Activated CD4-positive, alpha-beta T cell treated with anti-CD3 and anti-CD28 coated beads for 1 hour (primary cell): ENCODE data around the gene TRIO.
"Not testable (repeated sequence)": the region's sequence is repeated elsewhere in the genome, so short reads cannot be mapped to it uniquely, and the experiment has no call there.

Experiments
- DNase-seq: peaks from one replicate; pipeline ENCODE4 v3.0.0-alpha.2; 2020

TRIO gene

DNA sequence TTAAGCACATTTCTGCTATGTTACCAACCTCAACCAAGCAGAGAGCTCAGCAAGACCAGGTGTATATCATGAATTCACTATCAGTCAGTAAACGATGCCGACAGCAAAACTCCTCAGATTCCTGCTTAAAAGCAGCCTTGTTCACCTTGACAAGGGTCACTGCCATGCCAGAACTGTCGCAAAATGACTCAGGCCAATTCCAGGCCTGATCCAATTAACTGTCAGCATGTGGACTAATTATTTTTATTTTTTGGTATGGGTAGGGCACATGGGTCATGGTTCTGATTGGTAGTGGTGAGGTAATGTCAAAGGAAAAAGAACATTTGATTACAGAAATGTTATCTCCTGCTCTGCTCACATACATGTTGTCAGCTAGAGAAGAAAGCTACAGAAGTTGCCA lies 224.2 kb downstream of the TRIO start:
- DNase-seq = no peak

DNA sequence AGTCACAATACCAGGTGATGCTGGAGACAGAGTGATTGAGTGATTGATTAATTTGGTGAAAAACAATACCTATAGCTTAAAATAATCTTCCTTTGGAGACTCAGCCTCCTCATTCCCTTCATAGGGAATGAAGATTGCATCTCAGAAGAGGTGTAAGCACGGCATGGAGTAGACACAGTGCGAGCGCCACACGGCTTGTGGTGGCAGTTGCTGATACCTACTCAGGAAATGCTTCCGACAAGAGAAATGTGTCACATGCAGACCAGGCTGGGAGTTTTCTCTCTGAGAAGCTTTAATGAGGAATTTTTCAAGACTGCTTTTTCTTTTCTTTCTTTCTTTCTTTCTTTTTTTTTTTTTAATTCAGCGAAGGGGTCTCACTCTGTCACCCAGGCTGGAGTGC lies 226.6 kb downstream of the TRIO start:
- no peak for DNase-seq

DNA sequence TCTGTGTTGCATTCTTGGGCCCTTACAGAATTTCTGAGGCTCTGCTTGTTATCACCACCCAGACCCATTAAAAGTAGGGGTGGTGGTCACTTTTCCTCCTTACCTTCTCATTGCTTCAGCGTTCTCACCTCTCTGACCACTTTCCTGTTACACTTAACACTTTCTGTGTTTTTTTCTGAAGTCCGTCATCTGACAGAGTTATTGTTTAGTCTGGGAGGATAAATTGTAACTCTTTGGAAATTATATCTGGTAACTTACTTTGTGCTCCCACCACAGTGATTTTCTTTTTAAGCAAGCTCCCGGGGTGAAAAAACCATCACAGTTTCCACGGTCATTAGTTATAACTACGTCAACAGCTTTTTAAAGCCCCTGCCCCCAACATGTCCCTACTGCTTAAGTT lies 227.2 kb downstream of the TRIO start:
- no peak for DNase-seq

DNA sequence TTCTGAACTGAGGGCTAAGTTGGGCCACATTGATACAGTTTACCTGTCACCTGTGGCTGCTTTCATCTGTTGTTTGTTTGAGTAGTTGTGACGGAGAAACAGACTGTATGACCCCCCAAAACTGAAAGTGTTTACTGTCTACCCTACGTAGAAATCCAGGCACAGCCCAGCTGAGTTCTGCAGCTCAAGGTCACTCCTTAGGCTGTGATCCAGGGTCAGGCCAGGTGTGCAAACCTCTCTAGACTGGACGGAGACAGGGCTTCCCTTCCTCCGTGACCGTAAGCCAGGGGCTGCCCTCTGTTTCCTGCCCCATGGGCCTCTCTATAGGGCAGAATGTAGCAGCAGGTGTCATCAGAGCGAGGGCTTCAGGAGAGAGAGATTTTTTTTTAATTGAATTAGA lies 230.5 kb downstream of the TRIO start:
- no peak for DNase-seq

DNA sequence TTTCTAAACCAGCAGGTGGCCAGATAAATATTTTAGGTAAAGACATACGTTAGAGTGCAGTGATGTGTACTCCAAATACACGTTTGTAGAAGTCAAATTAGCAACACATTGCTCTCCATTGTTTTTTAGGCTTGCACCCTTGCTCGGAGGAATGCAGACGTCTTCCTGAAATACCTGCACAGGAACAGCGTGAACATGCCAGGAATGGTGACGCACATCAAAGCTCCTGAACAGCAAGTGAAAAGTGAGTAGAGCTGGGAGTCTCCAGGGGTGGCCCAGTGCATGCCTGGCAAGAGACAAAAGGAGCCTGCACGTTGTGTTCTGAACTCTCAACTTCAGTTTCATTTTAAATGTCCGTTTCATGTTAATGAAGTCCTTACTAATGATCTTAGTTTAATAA lies 231.0 kb downstream of the TRIO start:
- no peak for DNase-seq

DNA sequence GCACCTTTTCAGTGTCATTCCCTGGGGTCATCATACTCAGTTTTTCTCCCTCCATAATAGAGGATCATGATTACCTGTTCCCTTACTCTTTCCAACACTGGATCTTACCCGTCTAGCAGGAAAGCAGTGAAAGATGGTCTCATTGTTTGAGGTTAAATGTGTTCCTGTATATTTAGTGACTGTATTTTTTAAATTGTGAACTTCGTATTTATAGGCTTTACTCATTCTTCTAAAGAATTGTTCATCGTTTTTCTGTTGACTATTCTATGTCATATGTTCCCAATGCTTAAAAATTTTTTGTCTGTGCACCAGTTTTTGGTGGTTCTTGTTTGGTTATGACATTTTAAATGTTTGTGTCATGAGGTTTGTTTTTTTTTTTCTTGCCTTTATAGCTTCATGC lies 233.6 kb downstream of the TRIO start:
- DNase-seq = no peak

DNA sequence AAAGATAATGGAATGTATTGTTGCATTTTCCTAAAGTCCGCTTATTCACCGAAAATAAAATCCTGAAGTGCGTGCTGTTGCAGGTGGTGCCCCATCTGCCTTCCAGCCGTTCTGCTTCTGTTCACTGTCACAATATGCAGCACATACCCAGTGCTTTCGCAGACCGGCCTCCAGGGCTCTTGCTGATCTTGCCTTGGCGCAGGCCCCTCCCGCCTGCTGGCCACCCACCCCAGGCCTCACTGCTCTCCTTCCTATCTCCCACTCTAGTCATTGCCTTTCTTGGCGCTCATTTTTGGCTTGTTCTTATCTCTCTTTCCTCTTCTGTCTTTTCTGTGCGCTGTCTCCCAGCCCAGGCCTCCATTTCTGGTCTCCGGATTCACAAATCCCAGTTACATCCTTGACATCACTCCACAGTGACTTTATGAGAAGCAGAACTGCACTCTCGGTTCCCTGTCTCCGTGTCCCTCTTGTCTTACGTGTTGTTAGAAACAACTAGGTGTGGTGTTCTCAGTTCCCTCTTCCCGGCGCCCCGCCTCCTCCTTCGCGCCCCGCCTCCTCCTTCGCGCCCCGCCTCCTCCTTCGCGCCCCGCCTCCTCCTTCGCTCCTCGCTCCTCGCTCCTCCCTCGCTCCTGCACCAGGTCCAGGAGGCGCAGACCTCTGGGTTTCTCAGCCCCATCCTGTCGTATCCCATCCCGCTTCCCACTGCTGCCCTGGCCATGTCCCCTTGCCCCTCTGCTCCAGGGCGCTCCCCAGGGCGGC lies 236.8 kb downstream of the TRIO start:
- DNase-seq = no peak

DNA sequence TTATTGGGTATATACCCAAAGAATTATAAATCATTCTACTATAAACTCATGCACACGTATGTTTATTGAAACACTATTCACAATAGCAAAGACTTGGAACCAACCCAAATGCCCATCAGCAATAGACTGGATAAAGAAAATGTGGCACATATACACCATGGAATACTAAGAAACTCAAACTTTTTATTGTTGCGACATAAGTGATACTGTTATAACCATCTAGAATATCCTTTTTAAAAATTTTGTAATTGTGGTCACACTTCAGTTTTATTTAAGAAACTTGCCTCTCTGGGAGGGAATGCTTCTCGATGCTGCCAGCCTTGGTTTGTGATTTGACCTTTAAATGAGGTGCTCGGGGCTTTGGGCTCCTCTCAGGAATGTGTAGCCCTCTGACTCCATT lies 237.6 kb downstream of the TRIO start:
- DNase-seq = no peak

DNA sequence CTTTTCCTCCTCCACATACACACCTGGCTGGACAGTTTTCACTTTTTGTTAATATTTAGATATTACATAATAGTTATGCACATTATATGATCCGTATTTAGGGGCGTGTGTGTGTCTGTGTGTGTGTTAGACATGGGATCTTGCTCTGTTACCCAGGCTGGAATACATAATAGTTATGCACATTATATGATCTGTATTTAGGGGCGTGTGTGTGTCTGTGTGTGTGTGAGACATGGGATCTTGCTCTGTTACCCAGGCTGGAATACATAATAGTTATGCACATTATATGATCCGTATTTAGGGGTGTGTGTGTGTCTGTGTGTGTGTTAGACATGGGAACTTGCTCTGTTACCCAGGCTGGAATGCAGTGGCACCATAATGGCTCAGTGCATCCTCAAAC lies 239.5 kb downstream of the TRIO start:
- no peak for DNase-seq

DNA sequence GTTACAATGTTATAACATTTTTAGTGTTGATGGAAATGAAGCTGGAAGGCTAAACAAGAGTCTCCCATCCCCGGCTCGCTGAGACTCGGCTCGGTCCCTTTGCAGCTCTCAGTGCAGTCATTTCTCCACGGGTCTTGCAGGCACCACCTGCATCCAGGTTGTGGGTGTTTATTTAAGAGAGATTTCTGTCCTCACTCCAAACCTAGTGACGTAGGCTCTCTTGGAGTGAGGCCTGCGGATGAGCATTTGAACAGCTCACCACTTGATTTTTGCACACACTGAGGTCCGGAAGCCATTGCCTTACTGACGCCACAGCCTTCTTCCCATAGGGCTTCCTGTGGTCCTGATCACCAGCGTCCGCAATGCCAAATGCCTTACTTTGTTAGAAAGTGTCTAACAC lies 240.8 kb downstream of the TRIO start:
- no peak for DNase-seq

DNA sequence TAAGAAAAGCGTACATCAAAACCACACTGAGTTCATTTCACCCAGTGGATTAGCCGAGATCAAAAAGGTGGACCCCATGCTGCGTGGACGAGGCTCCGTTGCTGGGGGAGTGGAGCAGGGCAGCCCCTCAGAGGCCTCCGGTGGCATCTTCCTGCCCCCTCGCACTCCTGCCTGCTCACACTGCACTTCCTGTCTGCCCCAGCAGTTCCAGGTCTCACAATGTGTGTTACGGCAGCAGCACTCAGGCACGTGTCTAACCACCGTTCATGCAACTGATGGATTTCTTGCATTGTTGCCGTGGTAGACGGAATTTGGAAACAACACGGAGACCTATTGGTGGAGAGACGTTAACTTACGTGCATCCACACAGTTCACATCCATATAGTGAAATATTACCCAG lies 241.9 kb downstream of the TRIO start:
- no peak for DNase-seq

DNA sequence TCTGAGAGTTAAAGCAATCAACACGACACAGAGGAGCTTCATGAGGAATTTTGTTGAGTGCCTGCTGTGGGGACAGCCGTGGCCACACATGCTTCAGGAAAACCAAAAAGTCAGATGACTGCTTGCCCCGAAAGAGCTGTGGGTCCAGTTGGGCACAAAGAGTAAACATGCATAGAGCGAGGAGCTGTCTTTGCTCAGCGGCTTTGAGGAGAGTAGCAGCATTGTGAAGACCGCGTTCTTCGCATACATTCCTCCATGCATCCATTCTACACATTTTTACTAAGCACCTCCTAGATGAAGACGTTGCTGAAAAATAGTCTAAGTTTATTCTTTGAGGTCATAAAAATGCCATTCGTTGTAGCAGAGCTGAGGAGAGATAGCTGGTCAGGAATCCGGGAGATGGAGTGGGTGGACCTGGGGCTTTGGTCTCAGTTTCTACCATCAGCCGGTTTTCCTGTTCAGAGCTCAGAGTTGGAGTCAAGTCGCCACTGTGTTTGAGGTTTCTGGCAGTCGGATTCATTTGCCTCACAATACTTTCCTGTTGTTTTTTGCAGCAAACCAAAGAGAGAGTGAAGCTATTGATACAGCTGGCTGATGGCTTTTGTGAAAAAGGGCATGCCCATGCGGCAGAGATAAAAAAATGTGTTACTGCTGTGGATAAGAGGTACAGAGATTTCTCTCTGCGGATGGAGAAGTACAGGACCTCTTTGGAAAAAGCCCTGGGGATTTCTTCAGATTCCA lies 243.9 kb downstream of the TRIO start:
- no peak for DNase-seq

DNA sequence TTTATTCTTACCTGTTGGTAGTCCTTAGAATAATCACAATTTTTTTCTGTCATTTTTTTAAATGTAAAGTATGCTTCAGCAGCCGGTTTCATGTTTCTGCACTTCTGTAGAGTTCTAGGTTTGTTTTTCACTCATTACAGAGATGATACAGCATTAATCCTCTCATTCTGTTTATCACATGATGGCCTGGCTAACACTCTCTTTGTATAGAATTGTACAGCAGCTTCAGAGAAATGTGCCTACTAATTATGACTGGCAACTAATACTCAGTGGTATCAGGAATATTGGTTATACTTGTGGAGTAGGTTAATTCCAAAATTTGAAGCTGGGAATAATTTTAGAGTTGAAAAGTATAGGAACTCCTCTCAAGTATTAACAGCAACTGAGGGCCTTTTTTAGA lies 245.6 kb downstream of the TRIO start:
- DNase-seq = no peak

DNA sequence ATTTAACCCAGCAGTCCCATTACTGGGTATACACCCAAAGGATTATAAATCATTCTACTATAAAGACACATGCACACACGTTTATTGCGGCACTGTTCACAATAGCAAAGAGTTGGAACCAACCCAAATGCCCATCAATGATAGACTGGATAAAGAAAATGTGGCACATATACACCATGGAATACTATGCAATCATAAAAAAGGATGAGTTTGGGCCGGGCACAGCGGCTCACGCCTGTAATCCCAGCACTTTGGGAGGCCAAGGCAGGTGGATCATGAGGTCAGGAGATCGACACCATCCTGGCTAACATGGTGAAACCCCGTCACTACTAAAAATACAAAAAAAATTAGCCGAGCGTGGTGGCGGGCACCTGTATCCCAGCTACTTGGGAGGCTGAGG lies 249.4 kb downstream of the TRIO start:
- DNase-seq = not testable (repeated sequence)

DNA sequence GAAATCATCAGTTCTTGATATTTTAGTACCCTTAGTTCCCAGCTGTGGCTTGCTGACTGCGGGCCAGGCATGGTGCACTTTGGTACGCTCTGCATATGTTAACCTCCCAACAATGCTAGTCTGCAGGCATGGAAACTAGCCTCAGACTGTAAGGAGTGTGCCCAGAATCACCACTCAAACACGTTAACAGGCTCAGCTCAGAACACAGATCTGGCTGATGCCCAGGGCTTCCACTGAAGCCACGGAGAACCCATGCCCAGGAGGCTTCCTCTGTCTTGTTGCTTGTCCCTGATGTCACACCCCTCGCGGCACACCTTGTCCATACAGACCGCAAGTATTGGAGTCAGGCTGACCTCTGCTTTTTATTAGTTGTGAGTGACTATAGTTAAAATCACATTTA lies 251.2 kb downstream of the TRIO start:
- DNase-seq = no peak

DNA sequence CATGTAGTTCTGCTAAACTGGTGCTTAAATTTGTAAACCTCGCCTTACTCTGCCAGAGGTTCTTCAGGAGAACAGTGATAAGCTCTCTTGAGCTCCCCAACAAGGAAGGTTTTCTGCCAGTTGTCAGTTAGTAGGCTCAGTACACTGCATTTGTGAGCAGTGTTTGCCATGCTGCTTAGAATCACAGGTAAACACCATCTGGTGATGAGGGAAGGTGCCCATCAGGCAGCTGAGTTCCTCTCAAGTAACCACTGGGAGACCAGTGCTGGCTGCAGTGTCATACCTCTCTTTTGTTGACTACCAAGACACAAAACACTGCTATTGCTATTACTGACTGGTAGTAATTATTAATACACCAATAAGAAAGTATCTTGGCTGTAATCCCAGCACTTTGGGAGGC lies 252.3 kb downstream of the TRIO start:
- no peak for DNase-seq

DNA sequence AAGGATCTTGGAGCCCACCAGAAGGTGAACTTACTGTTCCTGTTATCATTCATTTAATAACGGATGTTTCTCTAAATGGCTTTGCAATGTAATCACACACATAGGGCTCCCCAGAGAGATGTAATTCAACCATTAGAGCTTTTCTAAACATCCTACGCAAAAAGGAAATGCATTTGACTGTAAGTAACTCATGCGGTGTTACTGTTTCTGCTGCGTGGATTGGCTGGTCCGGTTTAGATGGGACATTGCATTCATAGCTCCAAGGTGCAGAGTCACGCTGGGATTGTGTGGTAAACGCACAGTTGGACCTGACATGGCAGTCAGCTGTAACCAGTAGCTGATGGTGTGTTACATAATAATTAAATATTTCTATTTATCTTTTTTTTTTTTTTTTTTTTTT lies 252.9 kb downstream of the TRIO start:
- no peak for DNase-seq

DNA sequence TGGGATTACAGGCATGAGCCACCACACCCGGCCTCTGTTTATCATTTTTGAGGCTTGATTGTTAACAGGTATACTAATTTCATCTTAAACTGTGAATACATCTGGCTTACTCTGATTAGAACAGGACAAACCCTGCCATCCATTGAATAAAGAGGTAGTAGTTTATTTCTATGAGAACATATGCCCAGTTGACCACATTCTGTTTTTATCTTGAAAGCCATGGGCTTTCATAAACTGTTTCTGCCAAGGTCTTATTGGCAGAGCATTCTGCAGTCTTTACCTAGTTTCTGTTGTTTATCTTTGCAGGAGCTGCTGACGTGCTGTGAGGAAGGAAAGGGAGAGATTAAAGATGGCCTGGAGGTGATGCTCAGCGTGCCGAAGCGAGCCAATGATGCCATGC lies 253.6 kb downstream of the TRIO start:
- DNase-seq = no peak

DNA sequence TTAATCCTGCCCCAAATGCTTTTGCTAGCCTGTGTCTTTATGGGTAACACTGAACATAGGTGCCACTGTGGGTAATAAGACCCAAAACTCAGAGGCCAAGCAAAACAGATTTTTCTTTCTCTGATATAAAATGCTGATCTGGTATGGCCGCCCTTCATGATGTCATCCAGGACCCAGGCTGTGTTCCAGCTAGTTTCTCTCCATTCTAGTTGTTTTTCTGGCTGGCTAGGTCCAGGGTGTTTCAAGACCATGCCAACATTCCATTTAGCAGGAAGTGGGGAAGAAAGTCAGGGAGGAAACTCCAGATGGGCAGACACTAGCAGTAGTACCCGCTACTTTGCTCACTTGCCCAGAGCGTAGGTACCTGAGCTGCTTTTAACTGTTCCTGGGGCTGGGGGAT lies 254.6 kb downstream of the TRIO start:
- DNase-seq = no peak

DNA sequence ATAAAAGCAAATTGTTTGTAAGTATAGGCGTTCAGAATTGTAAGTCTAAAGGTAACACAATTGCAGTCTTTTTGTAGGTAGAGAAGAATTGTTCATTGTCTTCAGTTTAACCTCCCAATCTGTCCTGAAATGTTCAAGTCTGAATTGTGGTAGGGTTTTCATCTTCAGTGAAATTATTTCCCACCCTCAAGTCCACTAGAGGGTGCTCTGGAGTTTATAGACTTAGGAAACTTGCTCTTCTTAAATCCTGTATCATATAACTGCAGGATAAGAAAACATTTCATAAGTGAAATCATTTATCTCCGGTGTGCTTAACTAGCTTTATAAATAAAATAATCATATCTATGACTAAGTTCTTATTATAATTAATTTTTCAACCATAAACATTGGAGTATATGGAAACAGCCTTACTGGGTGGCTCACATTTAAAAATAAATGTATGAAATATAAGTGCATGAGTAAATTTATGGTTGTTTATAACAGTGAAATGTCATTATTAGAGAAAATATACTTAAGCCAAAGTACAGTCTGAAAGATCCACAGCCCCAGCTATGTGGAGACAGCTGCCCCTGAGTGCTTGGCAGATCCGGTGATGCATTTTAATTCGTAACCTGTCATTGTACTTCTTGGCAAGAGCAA lies 256.0 kb downstream of the TRIO start:
- DNase-seq = no peak

DNA sequence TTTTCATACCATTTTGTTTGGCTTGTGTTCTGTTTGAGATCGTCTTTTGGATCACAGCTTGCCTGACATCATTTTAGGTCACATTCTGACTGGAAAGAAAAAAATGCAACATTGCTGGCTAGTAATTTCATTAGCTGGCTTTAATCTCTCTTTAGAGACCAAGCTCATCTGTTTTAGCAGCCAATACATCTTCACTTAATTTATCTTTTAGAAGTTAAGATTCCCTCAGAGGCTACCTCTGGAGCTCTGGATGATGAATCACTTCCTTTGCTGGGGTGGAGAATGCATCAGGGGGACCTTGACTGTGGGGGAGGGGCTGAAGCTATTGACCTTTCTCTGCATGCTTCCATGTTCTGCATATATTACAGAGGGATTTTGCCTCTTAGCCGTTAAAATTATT lies 256.9 kb downstream of the TRIO start:
- DNase-seq = no peak

DNA sequence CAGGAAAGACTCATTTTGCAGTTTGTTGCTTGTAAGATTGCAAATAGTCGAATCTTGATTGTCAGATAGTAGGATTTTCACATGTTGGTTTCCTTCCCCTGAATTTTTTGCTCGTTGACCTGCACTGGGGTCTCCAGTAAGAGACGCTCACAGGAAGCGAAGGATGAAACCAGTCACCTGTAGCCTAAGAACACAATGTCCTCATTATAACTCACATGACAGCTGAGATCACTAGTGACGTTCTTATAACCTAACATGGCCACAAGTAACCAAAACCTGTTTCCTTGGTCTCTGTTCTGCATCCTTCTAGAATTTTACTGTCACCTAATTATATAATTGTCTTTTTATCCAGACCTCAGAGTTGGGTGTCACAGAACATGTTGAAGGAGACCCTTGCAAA lies 257.5 kb downstream of the TRIO start:
- no peak for DNase-seq

DNA sequence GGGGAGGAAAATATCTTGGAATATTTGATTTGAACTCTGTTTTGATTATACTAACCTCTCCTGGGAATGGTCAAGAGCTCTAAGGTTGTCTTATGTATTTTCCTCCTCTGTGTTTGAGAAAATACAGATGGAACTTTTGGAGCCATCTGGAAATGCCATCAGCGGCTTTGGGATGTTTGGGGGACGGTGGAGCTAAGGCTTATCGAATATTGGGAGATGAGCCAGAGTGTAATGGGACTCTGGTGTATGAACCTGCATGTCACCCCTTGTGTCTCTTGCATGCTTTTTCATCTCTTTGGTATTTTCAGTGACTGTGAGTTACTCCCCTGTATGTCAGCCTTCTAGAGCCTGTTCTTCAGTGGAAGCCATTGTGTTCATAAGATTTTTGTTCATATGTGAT lies 258.5 kb downstream of the TRIO start:
- DNase-seq = no peak

DNA sequence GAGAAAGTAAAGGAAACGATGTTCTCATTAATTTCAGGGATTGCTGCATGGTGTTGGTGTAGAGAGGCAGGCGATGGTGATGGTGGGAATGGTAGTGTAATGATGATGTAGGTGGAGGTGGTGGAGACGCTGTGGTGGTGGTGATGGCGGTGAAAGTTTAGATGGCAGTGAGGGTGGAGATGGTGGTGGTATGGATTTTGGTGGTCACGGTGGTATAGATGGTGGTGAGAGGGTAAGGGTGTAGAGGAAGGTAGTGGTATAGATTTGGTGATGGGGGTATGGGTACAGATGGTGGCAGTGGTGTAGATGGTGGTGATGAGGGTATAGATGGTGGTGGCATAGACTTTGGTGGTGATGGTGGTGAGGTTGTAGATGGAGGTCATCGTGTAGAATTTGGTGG lies 259.3 kb downstream of the TRIO start:
- DNase-seq = no peak
